H1 (cell line): ENCODE results near the gene C2orf92. TPM values are rescaled to one million over a fixed set of nuclear protein-coding genes. Genes with fewer than 3 reads are reported as not detected.

ENCODE experiments used
- CTCF ChIA-PET: fragments of 300-600 bp; sonication (Branson Sonifier 250); formaldehyde crosslinking; loops from one replicate; lab custom pipeline; 2021; ENCODE audit not compliant: partially characterized antibody; lab: Charles Lee
- POLR2A ChIA-PET: fragments of 300-600 bp; sonication (Branson Sonifier 250); formaldehyde crosslinking; loops from one replicate; lab custom pipeline; 2021; ENCODE audit warnings: inconsistent platforms; ENCODE audit not compliant: partially characterized antibody; lab: Charles Lee
- DNase-seq, 2 experiments: peaks; one replicate each; pipeline versions ENCODE4 v3.0.0 to v3.0.0-alpha.2; 2010 to 2022; ENCODE audit warnings: low spot score in 2 of 2, low read depth in 1 of 2, mixed read lengths in 1 of 2
- FAIRE-seq: peaks from 2 replicates; lab custom pipeline; 2011; peaks lifted over from hg19 to GRCh38; lab: Jason Lieb, UNC
- H2AFZ ChIP-seq: 2 replicates; pipeline ENCODE4 v1.8.1; 2012; ENCODE audit warnings: low read length, inconsistent platforms
- H2AK5ac ChIP-seq: 2 replicates; pipeline ENCODE4 v1.6.1; 2013; ENCODE audit warnings: low read depth, low read length
- H2BK120ac ChIP-seq: replicated peaks from 2 replicates; pipeline ENCODE3; 2013; ENCODE audit warnings: low read depth, low read length, inconsistent platforms
- H2BK12ac ChIP-seq: 2 replicates; pipeline ENCODE4 v1.6.1; 2013; ENCODE audit warnings: low read depth, low read length
- H2BK15ac ChIP-seq: 2 replicates; pipeline ENCODE4 v1.6.1; 2013; ENCODE audit warnings: low read length
- H2BK20ac ChIP-seq: 2 replicates; pipeline ENCODE4 v1.6.1; 2013; ENCODE audit warnings: low read length
- H2BK5ac ChIP-seq: 2 replicates; pipeline ENCODE4 v1.6.1; 2013; ENCODE audit warnings: low read depth, low read length
- H3K14ac ChIP-seq: 2 replicates; pipeline ENCODE4 v1.6.1; 2013; ENCODE audit warnings: inconsistent platforms; ENCODE audit not compliant: insufficient read length
- H3K18ac ChIP-seq: 2 replicates; pipeline ENCODE4 v1.6.1; 2013; ENCODE audit warnings: low read length; ENCODE audit errors: extremely low read depth
- H3K23ac ChIP-seq: 2 replicates; pipeline ENCODE4 v1.6.1; 2013; ENCODE audit warnings: inconsistent platforms; ENCODE audit not compliant: insufficient read length
- H3K23me2 ChIP-seq: 2 replicates; pipeline ENCODE4 v1.6.1; 2013; ENCODE audit warnings: low read depth, low read length
- H3K27ac ChIP-seq: 2 replicates; pipeline ENCODE4 v1.6.1; 2011; ENCODE audit warnings: low read depth, low read length, inconsistent platforms
- H3K27me3 ChIP-seq, 4 experiments: replicated peaks in 1 of 4; 1 replicate in 1 of 4; 2 replicates in 3 of 4; pipeline versions ENCODE4 v1.6.1 to v1.8.1; 2011 to 2013; ENCODE audit warnings: low read length in 3 of 4, mild to moderate bottlenecking in 3 of 4, inconsistent platforms in 2 of 4, mixed read lengths in 2 of 4, moderate library complexity in 1 of 4; ENCODE audit not compliant: control insufficient read depth in 3 of 4, insufficient read depth in 3 of 4; ENCODE audit errors: extremely low read depth in 1 of 4
- H3K36me3 ChIP-seq, 4 experiments: 2 replicates each; pipeline versions ENCODE4 v1.6.1 to v1.8.1; 2011 to 2013; ENCODE audit warnings: mild to moderate bottlenecking in 4 of 4, low read length in 3 of 4, moderate library complexity in 2 of 4, control low read depth in 1 of 4, inconsistent platforms in 1 of 4; ENCODE audit not compliant: insufficient read depth in 4 of 4, control insufficient read depth in 2 of 4
- H3K4ac ChIP-seq: replicated peaks from 2 replicates; pipeline ENCODE3; 2013; ENCODE audit warnings: low read length, low read depth, mixed read lengths, inconsistent platforms; ENCODE audit not compliant: insufficient read length
- H3K4me1 ChIP-seq, 4 experiments: replicated peaks in 1 of 4; 1 replicate in 1 of 4; 2 replicates in 3 of 4; pipeline versions ENCODE4 v1.6.1 to v1.8.1; 2011 to 2013; ENCODE audit warnings: low read length in 3 of 4, inconsistent platforms in 2 of 4, mixed read lengths in 1 of 4; ENCODE audit not compliant: insufficient read depth in 4 of 4, control insufficient read depth in 3 of 4
- H3K4me2 ChIP-seq, 2 experiments: 2 replicates each; pipeline versions ENCODE4 v1.6.1 to v1.8.1; 2011 to 2013; ENCODE audit warnings: low read depth in 2 of 2, low read length in 2 of 2, control low read depth in 1 of 2, inconsistent platforms in 1 of 2, mild to moderate bottlenecking in 1 of 2; ENCODE audit not compliant: insufficient read depth in 1 of 2
- H3K4me3 ChIP-seq, 4 experiments: fragments of 200-600, 300-600 bp in 1 of 4; sonication (generic), shearing (Covaris generic), sonication (Bioruptor Twin) in 1 of 4; 2 replicates each; pipeline versions ENCODE4 v1.5.1 to v1.8.1; 2011 to 2016; ENCODE audit warnings: low read length in 4 of 4, low read depth in 3 of 4, control low read depth in 2 of 4, inconsistent platforms in 2 of 4, mild to moderate bottlenecking in 2 of 4, mixed read lengths in 1 of 4, moderate library complexity in 1 of 4; ENCODE audit not compliant: insufficient read depth in 2 of 4; ENCODE audit errors: extremely low read depth in 1 of 4
- H3K56ac ChIP-seq: replicated peaks from 2 replicates; pipeline ENCODE3; 2013; ENCODE audit warnings: low read depth, mild to moderate bottlenecking, mixed read lengths, low read length, inconsistent platforms; ENCODE audit not compliant: insufficient read length
- H3K79me1 ChIP-seq: 2 replicates; pipeline ENCODE4 v1.6.1; 2013; ENCODE audit warnings: low read depth, low read length, control low read depth
- H3K79me2 ChIP-seq, 2 experiments: 2 replicates each; pipeline versions ENCODE4 v1.6.1 to v1.8.1; 2012 to 2013; ENCODE audit warnings: low read length in 2 of 2, mild to moderate bottlenecking in 2 of 2, inconsistent platforms in 1 of 2; ENCODE audit not compliant: insufficient read depth in 2 of 2, control insufficient read depth in 1 of 2
- H3K9ac ChIP-seq, 4 experiments: replicated peaks in 1 of 4; 1 replicate in 1 of 4; 2 replicates in 3 of 4; pipeline versions ENCODE4 v1.6.1 to v1.8.1; 2011 to 2013; ENCODE audit warnings: low read depth in 3 of 4, low read length in 3 of 4, control low read depth in 2 of 4, mild to moderate bottlenecking in 2 of 4, moderate library complexity in 2 of 4, inconsistent platforms in 1 of 4; ENCODE audit errors: extremely low read depth in 1 of 4
- H3K9me3 ChIP-seq, 2 experiments: 2 replicates each; pipeline versions ENCODE4 v1.6.1 to v1.8.1; 2012 to 2013; ENCODE audit warnings: mild to moderate bottlenecking in 2 of 2, moderate library complexity in 2 of 2, control low read depth in 1 of 2, inconsistent platforms in 1 of 2, low read depth in 1 of 2, low read length in 1 of 2, mixed read lengths in 1 of 2; ENCODE audit not compliant: insufficient read depth in 2 of 2
- H4K20me1 ChIP-seq, 2 experiments: replicated peaks in 1 of 2; 2 replicates each; pipeline versions ENCODE3 to v1.8.1; 2011 to 2013; ENCODE audit warnings: inconsistent platforms in 2 of 2, low read length in 2 of 2, mild to moderate bottlenecking in 1 of 2; ENCODE audit not compliant: insufficient read depth in 2 of 2, control insufficient read depth in 1 of 2
- H4K5ac ChIP-seq: 2 replicates; pipeline ENCODE4 v1.6.1; 2013; ENCODE audit warnings: low read length, low read depth, mixed read lengths, inconsistent platforms; ENCODE audit not compliant: insufficient read length
- H4K8ac ChIP-seq: 2 replicates; pipeline ENCODE4 v1.8.0; 2013; ENCODE audit warnings: mild to moderate bottlenecking, moderate library complexity, low read length, inconsistent platforms; ENCODE audit not compliant: insufficient read depth; ENCODE audit errors: extremely low read depth
- H4K91ac ChIP-seq: replicated peaks from 2 replicates; pipeline ENCODE3; 2013; ENCODE audit warnings: low read length, mixed read lengths, inconsistent platforms; ENCODE audit not compliant: insufficient read length
- WGBS, 2 experiments: shearing (Covaris generic) in 1 of 2; methylation state at CpG; one replicate each; pipeline versions ENCODE4 v1.1.6 to v1.1.7; 2013 to 2015; ENCODE audit warnings: low lambda C conversion rate in 2 of 2, mixed read lengths in 2 of 2, inconsistent platforms in 1 of 2, low coverage in 1 of 2, missing lambda C conversion rate in 1 of 2; ENCODE audit not compliant: insufficient replicate concordance in 2 of 2, insufficient coverage in 1 of 2, insufficient read length in 1 of 2; ENCODE audit errors: extremely low coverage in 1 of 2, missing lambda C conversion rate in 1 of 2; 5-methylcytosine and 5-hydroxymethylcytosine counted together
- polyA plus RNA-seq, 7 experiments: library from polyadenylated mRNA; depleted of rRNA in 3 of 7; stranded (reverse) in 5 of 7; unstranded in 2 of 7; fragments of >200 nt in 5 of 7; fragments of 200-250 nt in 2 of 7; gene quantifications; 1 replicate in 5 of 7; 2 replicates in 1 of 7; 4 replicates in 1 of 7; pipeline versions ENCODE4 v1.2.1 to v1.2.3, GENCODE V29; 2011 to 2013; ENCODE audit warnings: missing spikeins in 2 of 7, mixed read lengths in 2 of 7
- total RNA-seq: library from RNA; stranded (reverse); fragmentation: NEBNext Ultra II Directional; extraction: Animal tissue kit (Norgen Biotek cat#: 25700); gene quantifications from 2 replicates; pipeline ENCODE4 v1.2.1, GENCODE V29; 2021

Gene C2orf92
- total and polyA plus RNA-seq, 2 of the 8 experiments (the other 6 are each of a cell fraction or from before 2014, with no cell fraction given): 2.3 to 3.7 TPM

DNA sequence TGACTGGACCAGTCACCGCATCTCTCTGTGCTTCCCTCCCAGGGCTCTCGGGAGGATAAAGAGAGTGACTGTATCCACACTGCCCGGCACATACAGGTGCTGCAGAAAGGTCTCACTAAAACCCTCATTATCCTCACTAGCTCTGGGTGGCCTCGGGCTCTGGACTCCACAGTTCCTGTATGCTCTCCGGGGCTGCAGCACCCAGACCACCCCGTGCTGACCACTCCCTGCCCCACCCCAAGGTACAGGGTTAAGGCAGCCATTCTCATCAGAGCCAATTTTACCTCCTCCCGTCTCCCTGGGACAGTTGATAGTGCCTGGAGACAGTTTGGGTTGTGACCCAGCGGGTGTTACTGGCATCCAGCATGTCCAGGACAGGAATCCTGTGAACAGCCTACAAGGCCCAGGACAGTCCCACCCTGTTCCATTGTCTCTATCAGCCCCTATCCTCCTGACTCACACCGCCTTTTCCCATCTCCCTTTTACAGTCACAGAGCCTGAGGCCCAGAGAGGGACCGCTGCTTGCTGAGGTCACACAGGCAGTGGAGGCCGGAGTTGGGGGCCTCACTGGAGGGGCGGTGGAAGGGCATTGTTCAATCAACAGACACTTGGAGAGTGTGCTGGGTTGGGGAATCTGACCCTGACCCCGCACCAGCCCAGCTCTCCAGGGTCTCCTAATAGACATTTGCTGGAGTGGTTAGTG lies 45.6 kb downstream of the C2orf92 start:
- no peak overlapping the region for H3K9ac ChIP-seq
- no peak overlapping the region for H3K4me2 ChIP-seq
- no peaks in the 10 kb centered on the region for H3K23me2 ChIP-seq
- peaks cover 0 to 8% (median 1%) of the 10 kb centered on the region in 4 experiments; a peak in 4 of 7 replicates for H3K4me1 ChIP-seq
- no peak overlapping the region for H4K8ac ChIP-seq
- no peak overlapping the region for H2BK20ac ChIP-seq
- no peak overlapping the region for H4K91ac ChIP-seq
- CTCF ChIA-PET: interaction anchor here (0.7 to 13.6 kb wide), 6 partner anchors 9 to 63 kb away, joined by 3 to 202 read pairs (median 3); no protein-coding TSS in a partner anchor
- H3K27me3 ChIP-seq: no peaks in the 10 kb centered on the region
- H4K20me1 ChIP-seq: no peaks in the 10 kb centered on the region
- H2BK15ac ChIP-seq: no peak overlapping the region
- no peaks in the 10 kb centered on the region for H3K79me2 ChIP-seq
- POLR2A ChIA-PET: interaction anchor here (1.0 kb wide), 1 partner anchor 51 kb away, joined by 3 read pairs; the partner anchor contains the start of gene ACTR1B
- no peak overlapping the region for H3K23ac ChIP-seq
- H3K9me3 ChIP-seq: no peaks in the 10 kb centered on the region
- H3K4ac ChIP-seq: no peak overlapping the region
- H2BK120ac ChIP-seq: no peak overlapping the region
- no peak overlapping the region for H3K56ac ChIP-seq
- FAIRE-seq (no peak), DNase-seq (no peak)
- no peak overlapping the region for H3K27ac ChIP-seq
- WGBS, 2 experiments: 90% methylated on average over 13 of the region's 13 CpGs; no CpG with 5 or more reads in 1 of the 2 experiments
- no peak overlapping the region for H2AFZ ChIP-seq
- no peaks in the 10 kb centered on the region for H3K36me3 ChIP-seq
- no peak overlapping the region for H3K14ac ChIP-seq
- H3K18ac ChIP-seq: no peak overlapping the region
- no peak overlapping the region for H3K4me3 ChIP-seq
- H2AK5ac ChIP-seq: no peak overlapping the region
- H4K5ac ChIP-seq: no peak overlapping the region
- H2BK12ac ChIP-seq: no peak overlapping the region
- H3K79me1 ChIP-seq: no peaks in the 10 kb centered on the region
- H2BK5ac ChIP-seq: no peak overlapping the region
